HG03342 (cell line): ENCODE measurements around the gene CATSPER3.

Source experiments
- ATAC-seq: cut with Tn5 transposase; IDR thresholded peaks from one replicate; pipeline ENCODE4 v1.9.1; 2021; ENCODE audit warnings: mild to moderate bottlenecking, moderate library complexity; ENCODE audit not compliant: unreplicated experiment

CATSPER3 gene

GRCh38 chr5:135028791-135029476, 61.2 kb downstream of the CATSPER3 start:
- ATAC-seq, result no peak

GRCh38 chr5:135029477-135030122, 61.9 kb downstream of the CATSPER3 start:
- no peak for ATAC-seq

GRCh38 chr5:135030123-135030955, 62.6 kb downstream of the CATSPER3 start:
- no peak for ATAC-seq

GRCh38 chr5:135030956-135031812, 63.5 kb downstream of the CATSPER3 start:
- no peak for ATAC-seq

GRCh38 chr5:135031813-135032694, 64.3 kb downstream of the CATSPER3 start:
- no peak for ATAC-seq

GRCh38 chr5:135032695-135032998, 64.9 kb downstream of the CATSPER3 start:
- ATAC-seq, result no peak

GRCh38 chr5:135032999-135033861, 65.5 kb downstream of the CATSPER3 start:
- no peak for ATAC-seq

- ATAC-seq, result no peak
Observed at GRCh38 chr5:135033901-135034235, 66.2 kb downstream of the CATSPER3 start, which contains the start of gene PITX1. TSS of gene PITX1 (minus strand) at chr5:135034228. CDS start at chr5:135033881, 347 bp downstream.

GRCh38 chr5:135034236-135034962, 66.7 kb downstream of the CATSPER3 start:
- no peak for ATAC-seq

GRCh38 chr5:135034963-135035677, 67.4 kb downstream of the CATSPER3 start:
- no peak for ATAC-seq

GRCh38 chr5:135035678-135036030, 67.9 kb downstream of the CATSPER3 start:
- ATAC-seq, result no peak

GRCh38 chr5:135036405-135036804, 68.7 kb downstream of the CATSPER3 start:
- ATAC-seq, result no peak

GRCh38 chr5:135037519-135038204, 70.0 kb downstream of the CATSPER3 start:
- ATAC-seq, result no peak

GRCh38 chr5:135038205-135038812, 70.6 kb downstream of the CATSPER3 start:
- ATAC-seq, result no peak

- no peak for ATAC-seq
Observed at GRCh38 chr5:135038813-135039270, 71.1 kb downstream of the CATSPER3 start.

- ATAC-seq, result no peak
Observed at GRCh38 chr5:135039271-135040033, 71.7 kb downstream of the CATSPER3 start.
